HG03135 (cell line): Measurements from ENCODE around the gene HAUS3.

ENCODE experiments used
- ATAC-seq: cut with Tn5 transposase; IDR thresholded peaks from one replicate; pipeline ENCODE4 v1.9.1; 2021; ENCODE audit warnings: mild to moderate bottlenecking, moderate library complexity; ENCODE audit not compliant: unreplicated experiment

Gene HAUS3, protein sequence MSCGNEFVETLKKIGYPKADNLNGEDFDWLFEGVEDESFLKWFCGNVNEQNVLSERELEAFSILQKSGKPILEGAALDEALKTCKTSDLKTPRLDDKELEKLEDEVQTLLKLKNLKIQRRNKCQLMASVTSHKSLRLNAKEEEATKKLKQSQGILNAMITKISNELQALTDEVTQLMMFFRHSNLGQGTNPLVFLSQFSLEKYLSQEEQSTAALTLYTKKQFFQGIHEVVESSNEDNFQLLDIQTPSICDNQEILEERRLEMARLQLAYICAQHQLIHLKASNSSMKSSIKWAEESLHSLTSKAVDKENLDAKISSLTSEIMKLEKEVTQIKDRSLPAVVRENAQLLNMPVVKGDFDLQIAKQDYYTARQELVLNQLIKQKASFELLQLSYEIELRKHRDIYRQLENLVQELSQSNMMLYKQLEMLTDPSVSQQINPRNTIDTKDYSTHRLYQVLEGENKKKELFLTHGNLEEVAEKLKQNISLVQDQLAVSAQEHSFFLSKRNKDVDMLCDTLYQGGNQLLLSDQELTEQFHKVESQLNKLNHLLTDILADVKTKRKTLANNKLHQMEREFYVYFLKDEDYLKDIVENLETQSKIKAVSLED

DNA sequence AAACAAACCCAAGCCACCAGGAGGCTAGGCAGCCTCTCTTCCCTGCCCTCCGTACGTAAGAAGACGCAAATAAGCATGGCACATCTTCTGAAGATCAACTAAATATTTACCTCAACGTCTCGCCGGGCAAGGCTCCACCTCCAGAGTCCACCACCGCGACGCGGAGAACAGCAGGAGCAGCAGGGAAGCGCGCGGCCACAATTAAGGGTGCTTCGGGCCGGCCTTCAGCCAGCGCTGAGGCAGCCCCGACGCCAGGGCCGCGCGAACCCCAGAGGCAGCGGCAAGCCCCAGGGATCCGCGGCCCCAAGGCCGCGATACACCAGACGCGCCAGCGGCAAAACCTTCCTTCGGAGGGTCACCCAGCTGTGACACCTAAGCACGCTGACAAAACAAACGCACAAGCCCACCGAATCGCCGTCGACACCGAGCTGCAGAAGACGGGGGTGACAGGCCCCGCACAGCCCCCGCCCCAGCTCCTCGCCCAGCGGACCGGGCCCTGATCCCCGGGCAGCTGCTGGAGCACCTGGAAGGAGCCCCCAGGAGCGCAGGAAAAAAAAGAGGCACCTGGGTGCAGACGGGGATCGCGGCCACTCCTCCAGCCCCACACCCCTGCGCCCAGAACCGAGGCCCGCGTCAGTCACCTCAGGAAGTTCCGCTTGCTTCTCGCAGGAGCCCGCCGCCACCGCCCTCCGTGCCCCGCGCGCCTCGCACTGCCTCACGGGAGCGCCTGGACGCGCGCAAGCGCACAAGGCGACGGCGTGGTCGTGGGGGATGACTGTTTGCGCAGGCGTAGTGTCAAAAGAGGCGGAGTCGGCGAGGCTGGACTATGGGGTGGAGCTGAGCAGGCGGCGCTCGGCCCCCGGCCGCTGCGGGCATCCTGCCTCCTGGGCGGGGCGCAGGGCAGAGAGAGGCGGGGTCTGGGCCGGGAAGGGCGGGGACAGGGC is at the start of gene HAUS3, which contains the start of gene POLN:
TSS of gene HAUS3 (minus strand) at position 712 of the 944 bp plus-strand sequence. CDS start 1,175 bp downstream, outside the sequence.
TSS of gene POLN (minus strand) at position 712 of the 944 bp plus-strand sequence. CDS start 12,890 bp downstream, outside the sequence.
- peak; percentile 87 for ATAC-seq

DNA sequence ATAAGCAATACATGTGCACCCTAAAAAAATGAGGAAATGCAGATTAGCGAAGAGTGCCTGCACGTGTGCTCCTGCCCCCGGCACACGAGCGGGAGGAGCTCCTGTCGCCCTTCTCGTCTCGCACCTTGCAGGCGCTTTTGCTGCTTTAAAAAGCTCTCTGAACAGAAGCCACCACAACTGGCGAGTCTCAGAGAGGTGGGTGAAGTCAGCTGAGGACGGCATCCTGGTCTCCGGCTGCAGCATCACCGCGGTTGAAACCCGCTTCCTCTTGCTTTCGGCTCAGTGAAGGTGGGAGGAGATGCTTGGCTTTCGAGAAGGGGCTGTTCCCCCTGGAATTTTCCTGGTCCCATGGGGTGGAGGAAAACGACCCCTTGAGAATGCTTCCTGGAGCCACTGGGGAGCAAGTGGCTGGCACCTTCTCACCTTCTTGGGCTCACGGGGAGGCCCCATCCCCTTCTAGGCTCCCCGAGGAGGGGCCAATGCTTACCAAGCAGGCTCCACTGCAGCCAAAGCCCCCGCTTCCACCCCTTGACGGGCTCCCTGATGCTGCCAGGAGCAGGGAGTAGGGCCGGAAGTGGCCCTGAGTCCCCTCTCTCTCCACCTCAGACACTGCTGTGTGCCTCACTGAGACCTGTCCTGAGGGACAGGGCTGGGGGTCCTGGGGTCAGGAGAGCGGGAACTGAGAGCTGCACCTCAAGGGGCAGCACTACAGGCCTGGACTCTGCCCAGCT is 49.2 kb upstream of the HAUS3 start:
- ATAC-seq, result no peak

DNA sequence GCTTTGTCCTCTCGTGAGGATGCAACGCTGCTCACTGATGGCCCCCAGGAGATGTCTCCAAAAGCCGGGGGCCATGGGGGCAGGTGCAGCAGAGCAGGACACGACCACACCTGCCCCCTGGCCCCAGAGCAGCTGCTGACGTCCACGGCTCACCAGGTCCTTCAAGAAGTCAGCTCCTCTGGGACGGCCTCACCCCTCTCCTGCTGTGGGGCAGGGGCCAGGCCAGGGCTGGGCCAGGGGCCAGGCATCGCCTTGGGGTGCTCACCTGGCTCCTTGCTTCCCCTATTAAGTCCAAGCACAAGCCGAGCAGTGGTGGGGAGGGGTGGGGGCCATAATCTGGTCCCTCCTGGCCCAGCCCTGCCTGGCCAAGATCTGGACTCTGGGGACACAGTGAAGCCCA is 48.6 kb upstream of the HAUS3 start:
- no peak for ATAC-seq

DNA sequence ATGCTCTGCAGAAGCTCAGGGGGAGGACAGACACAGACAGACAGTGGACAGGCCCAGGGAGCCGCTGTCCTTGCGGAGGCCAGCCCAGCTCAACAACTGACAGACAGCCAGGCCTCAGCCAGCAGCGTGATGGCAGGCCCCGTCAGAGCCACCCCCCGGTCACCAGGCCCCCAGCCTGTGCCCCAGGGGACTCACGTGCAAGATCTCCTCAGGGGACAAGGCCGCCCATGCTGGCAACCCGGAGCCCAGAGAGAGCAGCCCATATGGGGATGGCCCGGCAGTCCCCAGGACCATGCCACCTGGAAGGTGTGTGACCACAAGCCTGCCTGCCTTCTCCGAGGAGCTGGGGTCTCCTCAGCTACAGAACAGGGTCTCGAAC is 48.0 kb upstream of the HAUS3 start:
- no peak for ATAC-seq

DNA sequence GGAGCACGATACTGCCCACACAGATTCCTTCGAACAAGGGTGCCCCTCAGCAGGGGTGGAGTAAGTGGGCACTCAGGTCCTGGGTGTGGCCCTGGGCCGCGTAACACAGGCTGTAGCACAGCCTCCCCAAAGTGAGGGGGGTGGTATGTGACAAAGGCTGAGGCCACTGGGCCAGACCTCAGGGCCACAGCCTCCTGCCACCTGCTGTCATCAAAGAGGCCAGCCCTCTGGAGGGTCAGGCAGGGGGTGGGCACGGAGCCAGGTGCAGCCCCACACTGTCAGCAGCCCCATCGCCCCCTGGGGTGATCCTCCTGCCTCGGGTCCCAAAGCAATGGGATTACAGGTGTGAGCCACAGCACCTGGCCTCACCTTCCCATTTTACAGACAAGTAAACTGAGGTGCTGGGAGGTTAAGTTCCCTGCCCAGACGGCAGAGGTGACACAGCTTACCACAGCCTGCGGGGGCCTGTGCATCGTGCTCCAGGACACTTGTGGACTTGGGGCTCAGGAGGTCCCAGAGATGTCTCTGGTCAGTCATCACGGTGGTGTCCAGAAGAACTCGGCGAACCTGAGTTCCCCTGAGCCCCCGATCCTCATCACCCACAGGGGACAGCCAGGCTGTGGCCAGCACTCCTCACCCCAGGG is 47.5 kb upstream of the HAUS3 start:
- no peak for ATAC-seq

- ATAC-seq, result no peak
Observed at GRCh38 chr4:2288051-2288541, 46.2 kb upstream of the HAUS3 start.

DNA sequence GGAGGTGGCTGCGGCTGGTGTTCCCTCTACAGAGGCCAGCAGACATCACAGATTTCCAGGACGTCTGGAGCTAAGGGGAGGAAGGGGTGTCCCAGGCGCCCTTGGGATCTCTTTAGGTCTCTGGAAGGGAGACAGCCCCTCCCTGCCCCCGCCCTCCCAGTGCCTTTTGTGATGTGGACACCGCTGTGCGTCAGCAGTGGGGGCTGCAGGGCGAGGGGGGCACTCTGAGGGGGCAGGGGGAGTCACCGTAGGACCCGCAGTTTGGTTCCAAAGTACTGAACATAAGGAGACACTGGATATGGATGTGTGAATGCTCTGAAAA is 45.6 kb upstream of the HAUS3 start:
- ATAC-seq, result no peak

- ATAC-seq, result no peak
Observed at GRCh38 chr4:2286904-2287593, 45.1 kb upstream of the HAUS3 start.

DNA sequence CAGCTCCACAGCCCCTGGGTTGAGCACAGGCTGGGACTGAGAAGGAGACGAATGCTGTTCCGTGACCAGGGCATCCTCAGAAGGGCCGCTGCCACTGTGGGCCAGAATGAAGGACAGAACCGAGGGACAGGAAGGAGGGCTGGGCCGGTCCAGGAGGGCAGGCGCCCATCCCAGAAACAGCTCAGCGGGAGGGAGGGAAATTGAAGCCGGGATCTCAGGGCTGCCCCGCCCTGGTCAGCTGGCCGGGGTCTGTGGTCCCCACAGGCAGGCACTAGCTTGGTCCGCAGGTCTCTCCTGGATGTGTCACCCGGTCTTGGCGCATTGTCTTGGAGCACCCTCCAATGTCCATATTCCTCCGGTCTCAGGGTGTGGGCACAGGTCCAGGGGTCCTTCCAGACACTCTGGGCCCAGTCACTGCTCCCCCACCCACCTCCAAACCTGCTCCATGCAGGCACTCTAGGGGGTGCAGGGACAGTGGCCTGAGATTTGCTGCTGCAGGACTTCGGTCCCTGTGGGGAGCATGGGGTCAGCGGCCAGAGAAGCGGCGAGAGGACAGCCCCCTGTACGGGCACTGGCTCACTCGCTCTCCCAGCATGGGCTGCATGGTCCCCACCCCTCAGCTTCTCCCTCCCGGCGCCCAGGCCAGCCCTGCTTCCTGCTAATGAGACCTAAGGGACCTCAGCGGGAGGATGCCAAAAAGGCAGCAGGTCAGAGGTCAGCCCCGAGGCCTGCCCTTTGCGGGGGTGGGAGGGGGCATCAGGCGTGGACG is 43.9 kb upstream of the HAUS3 start:
- ATAC-seq, result no peak

DNA sequence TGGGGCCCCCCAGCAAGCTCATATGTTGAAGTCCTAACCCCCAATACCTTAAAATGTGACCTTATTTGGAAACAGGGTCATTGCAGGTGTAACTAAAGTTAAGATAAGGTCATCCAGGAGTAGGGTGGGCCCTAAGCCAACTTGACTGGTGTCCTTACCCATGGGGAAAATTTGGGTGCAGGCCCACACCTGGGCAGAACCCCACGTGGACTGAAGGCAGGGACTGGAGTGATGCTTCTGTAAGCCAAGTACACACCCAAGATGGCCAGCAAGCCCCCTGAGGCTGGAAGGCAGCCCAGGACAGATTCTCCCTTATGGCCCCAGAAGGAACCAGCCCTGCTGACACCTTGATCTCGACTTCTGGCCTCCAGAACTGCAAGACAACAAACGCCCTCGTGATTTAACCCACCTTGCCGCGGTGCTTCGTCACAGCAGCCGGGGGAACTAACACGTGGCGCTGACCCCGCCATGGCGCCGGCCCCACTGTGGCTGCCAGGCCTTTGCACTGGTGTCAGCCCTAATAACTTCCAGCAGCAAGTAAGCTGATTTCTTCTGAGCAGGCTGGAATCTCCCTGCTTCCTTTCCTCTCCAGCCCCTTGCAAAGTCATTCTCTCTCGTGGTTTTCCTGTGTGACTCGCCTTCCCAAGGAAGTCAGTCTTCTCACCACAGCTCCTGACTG is 43.2 kb upstream of the HAUS3 start:
- no peak for ATAC-seq

GRCh38 chr4:2284161-2284933 is 42.4 kb upstream of the HAUS3 start:
- ATAC-seq, result no peak

- ATAC-seq, result no peak
Observed at GRCh38 chr4:2283199-2283711, 41.3 kb upstream of the HAUS3 start.

GRCh38 chr4:2281575-2282343 is 39.8 kb upstream of the HAUS3 start:
- ATAC-seq, result no peak

DNA sequence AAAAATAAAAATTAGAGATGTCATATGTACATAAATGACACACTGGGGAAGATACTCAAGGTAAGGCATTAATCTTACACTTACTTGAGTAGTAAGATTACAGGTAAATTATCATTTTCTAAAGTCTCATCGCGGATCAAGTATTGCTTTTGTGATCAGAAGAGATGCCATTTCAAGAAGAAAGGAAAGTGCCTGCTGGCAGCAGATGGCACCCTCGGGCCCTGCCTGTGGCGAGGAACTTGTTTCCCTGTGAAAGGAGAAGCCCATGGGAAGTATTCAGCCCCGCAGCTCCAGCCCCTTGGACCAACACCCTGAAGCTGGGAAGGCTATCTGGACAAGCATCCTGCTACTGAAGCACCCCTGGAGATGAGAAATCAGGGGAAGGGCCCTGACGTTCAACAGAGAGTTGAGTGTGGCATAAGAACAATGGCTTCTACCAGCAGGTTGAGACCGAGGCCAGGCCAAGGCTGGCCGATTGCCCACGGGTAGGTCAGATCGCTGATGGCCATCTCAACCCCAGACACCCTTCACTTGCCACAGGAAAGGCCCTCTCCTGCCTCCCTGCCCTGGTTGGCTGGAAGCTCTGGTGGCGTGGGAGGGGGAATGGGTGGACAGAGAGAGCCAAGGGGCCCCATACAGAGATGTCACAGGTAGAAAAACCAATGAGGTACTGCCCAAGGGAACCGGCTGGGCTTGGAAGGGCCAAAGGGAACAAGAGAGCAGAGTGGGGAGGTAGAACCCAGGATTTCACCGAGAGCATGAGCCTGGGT is 38.8 kb upstream of the HAUS3 start:
- no peak for ATAC-seq

DNA sequence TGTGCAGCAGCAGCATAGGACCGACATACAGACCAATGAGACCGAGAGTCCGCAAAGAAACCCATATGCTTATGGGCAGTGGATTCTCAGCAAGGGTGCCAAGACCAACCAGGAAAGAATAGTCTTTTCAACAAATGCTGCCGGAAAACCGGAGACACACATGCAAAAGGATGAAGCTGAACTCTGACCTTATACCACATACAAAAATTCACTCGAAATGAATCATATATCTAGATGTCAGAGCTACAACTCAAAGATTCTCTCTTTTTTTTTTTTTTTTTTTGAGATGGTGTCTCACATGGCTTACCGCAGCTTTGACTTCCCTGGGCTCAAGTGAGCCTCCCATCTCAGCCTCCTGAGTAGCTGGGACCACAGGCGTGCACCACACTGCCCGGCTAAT is 36.0 kb upstream of the HAUS3 start:
- ATAC-seq, result no peak
